Measurements from ENCODE around the gene SIM2.

SIM2 gene

DNA sequence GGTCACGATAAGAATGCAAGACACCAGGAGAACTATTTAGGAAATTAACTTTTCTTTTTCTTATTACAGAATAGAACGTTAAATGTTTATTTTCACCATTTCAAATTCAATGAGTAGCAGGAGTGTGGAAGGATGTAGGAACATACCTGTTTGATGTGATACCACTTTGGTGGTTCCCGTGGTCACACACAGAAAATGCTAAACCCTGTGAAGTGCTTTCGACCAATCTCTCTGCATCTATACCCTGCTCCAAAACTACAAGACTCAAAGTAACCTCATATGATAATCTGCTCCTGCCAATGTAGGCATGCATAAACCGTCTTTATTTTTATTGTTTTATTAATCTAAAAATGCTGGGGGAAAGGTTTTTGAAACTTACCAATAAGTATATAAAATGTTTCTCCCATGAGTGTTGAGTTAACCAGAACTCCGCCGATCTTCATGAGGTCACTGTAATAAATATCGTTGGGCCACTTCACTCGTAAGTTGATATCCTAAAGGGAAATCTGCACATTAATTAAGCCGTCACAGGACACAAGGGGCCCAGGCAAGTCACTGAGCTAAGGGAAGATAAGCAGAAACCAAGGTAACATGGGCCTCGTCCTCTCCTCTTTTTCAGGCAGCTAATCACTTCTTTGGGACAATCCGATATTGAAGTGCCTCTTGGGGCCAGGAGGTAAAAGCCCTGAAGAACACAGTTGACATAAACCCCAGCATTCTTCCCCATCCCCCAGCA is 60.6 kb downstream of the SIM2 start:
- TF ChIP-seq, protein P1, sequence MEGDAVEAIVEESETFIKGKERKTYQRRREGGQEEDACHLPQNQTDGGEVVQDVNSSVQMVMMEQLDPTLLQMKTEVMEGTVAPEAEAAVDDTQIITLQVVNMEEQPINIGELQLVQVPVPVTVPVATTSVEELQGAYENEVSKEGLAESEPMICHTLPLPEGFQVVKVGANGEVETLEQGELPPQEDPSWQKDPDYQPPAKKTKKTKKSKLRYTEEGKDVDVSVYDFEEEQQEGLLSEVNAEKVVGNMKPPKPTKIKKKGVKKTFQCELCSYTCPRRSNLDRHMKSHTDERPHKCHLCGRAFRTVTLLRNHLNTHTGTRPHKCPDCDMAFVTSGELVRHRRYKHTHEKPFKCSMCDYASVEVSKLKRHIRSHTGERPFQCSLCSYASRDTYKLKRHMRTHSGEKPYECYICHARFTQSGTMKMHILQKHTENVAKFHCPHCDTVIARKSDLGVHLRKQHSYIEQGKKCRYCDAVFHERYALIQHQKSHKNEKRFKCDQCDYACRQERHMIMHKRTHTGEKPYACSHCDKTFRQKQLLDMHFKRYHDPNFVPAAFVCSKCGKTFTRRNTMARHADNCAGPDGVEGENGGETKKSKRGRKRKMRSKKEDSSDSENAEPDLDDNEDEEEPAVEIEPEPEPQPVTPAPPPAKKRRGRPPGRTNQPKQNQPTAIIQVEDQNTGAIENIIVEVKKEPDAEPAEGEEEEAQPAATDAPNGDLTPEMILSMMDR (IDR thresholded peaks at IDR 0.05) = no peak
- no peak for TF ChIP-seq ZFX (IDR thresholded peaks at IDR 0.05; ENCODE audit: borderline replicate concordance)
- no peak overlapping the region for H3K27ac ChIP-seq

DNA sequence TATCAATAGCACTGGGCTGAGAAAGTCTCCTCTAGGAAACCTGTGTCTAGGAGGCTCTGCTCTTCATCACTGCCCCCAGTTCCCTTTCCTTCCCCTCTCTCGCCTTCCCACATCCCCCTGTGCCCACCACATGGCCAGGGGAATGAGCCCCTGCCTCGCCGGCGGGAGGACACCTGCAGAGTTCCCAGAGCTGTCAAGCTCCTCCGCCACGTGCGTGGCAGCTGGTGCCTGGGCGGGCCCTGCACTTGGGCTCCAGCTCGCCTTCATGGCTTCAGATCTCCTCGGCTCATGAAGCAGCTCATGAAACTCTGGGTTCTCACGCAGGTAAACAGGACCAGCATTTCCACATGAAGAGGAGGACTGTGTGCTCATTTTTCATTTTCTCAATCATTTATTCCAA is 62.8 kb downstream of the SIM2 start:
- TF ChIP-seq, protein P1 (IDR thresholded peaks at IDR 0.05) = no peak
- TF ChIP-seq ZFX (IDR thresholded peaks at IDR 0.05; ENCODE audit: borderline replicate concordance) = no peak
- no peak overlapping the region for H3K27ac ChIP-seq

DNA sequence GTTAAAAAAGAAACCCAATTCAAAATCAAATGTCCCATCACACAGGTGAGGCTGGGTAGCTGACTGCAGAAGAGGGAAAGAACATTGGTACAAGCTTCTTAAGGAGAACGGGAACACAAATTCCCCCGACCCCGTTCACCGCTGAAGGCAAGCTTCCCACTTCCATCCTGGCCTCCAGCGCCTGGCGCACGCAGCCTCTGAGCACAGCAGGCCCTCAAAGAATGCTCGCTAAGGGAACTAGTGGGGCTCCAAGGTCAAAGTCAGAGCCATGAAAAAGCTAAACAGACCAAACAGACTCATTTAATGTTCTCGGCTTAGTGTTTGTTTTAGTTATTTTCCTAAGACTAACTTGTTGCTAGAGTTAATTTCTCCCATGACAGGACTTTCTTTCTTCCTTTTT is 63.7 kb downstream of the SIM2 start:
- no peak overlapping the region for H3K27ac ChIP-seq
- TF ChIP-seq, protein P1 (IDR thresholded peaks at IDR 0.05) = no peak
- TF ChIP-seq ZFX (IDR thresholded peaks at IDR 0.05; ENCODE audit: borderline replicate concordance) = no peak

DNA sequence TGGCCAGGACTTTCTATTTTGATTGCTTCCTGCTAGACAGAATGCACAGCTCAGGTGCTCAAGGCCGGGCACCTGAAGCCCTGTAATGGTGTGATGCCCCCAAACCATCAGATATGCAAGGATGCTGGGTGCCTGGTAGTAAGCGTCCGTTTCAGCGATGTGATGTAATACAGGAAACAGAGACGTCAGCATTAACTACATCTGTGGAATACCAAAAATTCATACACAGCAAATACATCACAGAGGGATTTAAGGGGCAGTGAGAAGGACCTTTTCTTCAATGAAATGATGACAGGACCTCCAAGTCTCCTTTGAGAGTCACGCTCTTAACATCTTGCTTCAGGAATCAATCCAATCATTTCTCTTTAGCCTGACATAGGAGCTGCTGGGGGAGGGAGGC is 64.4 kb downstream of the SIM2 start:
- no peak overlapping the region for H3K27ac ChIP-seq
- TF ChIP-seq ZFX (IDR thresholded peaks at IDR 0.05; ENCODE audit: borderline replicate concordance) = no peak

GRCh38 chr21:36765229-36765628 is 66.3 kb downstream of the SIM2 start:
- TF ChIP-seq, protein P1 (IDR thresholded peaks at IDR 0.05) = no peak
- TF ChIP-seq ZFX (IDR thresholded peaks at IDR 0.05; ENCODE audit: borderline replicate concordance) = no peak
- H3K27ac ChIP-seq = no peak overlapping the region

DNA sequence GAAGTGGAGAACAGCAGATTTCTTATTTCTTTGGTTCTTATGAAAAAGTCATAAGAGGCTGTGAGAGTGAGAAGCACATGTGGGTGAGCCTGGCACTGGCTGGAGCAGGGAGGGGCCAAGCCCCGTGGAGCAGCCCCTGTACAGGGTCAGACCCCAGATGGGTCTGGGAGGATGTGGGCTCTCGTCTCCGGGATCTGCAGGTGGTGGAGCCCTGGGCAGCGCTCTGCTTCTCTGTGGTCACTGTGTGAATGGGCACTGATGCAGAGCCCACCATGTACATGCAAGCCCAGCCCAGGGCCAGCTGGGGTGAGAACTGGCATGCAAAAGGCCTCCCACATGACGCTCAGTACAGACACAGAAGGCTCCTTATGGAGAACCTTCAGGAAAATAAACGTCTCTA is 67.6 kb downstream of the SIM2 start:
- TF ChIP-seq, protein P1 (IDR thresholded peaks at IDR 0.05) = no peak
- no peak for TF ChIP-seq ZFX (IDR thresholded peaks at IDR 0.05; ENCODE audit: borderline replicate concordance)
- H3K27ac ChIP-seq = no peak overlapping the region

DNA sequence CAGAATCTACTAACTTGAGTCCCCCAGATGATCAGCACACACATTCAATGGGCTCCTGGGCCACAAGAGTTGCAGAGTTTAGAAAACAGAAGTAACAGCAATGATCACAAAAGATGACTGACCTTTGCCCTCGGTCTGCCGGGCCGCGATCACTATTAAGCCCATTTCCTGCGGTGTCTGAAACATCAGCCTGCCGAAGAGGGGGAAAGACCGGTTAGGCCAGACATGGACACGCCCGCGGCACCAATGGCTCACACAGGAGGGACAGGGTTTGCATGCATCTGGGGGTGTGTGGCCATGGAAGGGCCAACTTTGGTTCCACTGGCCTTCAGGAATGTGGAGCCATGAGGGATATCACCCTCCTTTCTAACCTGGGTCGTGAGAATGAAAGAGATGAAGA is 68.2 kb downstream of the SIM2 start:
- TF ChIP-seq, protein P1 (IDR thresholded peaks at IDR 0.05) = no peak
- no peak for TF ChIP-seq ZFX (IDR thresholded peaks at IDR 0.05; ENCODE audit: borderline replicate concordance)
- no peak overlapping the region for H3K27ac ChIP-seq

GRCh38 chr21:36768496-36768895 is 69.6 kb downstream of the SIM2 start:
- TF ChIP-seq, protein P1 (IDR thresholded peaks at IDR 0.05) = no peak
- no peak for TF ChIP-seq ZFX (IDR thresholded peaks at IDR 0.05; ENCODE audit: borderline replicate concordance)
- no peak overlapping the region for H3K27ac ChIP-seq
